GM04503 (cell line): ENCODE data around the gene FZD8.

ENCODE experiments used
- DNase-seq: peaks from one replicate; pipeline ENCODE4 v3.0.0-alpha.2; 2012; ENCODE audit warnings: low read depth

The FZD8 gene

GRCh38 chr10:35640951-35641675, 983 bp downstream of the FZD8 start:
- no peak for DNase-seq

GRCh38 chr10:35640474-35640873, 1.6 kb downstream of the FZD8 start:
- no peak for DNase-seq

GRCh38 chr10:35639728-35640401, 2.2 kb downstream of the FZD8 start:
- DNase-seq = no peak

- no peak for DNase-seq
Measured at GRCh38 chr10:35639021-35639727, 2.9 kb downstream of the FZD8 start.

GRCh38 chr10:35638101-35638500, 4.0 kb downstream of the FZD8 start:
- no peak for DNase-seq

- DNase-seq = no peak
Measured at GRCh38 chr10:35637462-35637861, 4.6 kb downstream of the FZD8 start.

- no peak for DNase-seq
Measured at GRCh38 chr10:35636956-35637355, 5.1 kb downstream of the FZD8 start.

- DNase-seq = no peak
Measured at GRCh38 chr10:35635576-35635975, 6.5 kb downstream of the FZD8 start.

- no peak for DNase-seq
Measured at GRCh38 chr10:35633006-35633980, 8.8 kb downstream of the FZD8 start.

GRCh38 chr10:35632027-35632426, 10.1 kb downstream of the FZD8 start:
- no peak for DNase-seq

- DNase-seq = no peak
Measured at GRCh38 chr10:35631404-35631803, 10.7 kb downstream of the FZD8 start.

GRCh38 chr10:35626971-35627507, 15.1 kb downstream of the FZD8 start:
- no peak for DNase-seq

GRCh38 chr10:35614312-35614711, 27.8 kb downstream of the FZD8 start:
- DNase-seq = no peak

- no peak for DNase-seq
Measured at GRCh38 chr10:35613597-35614226, 28.4 kb downstream of the FZD8 start.

- DNase-seq = no peak
Measured at GRCh38 chr10:35613107-35613440, 29.0 kb downstream of the FZD8 start.

GRCh38 chr10:35612385-35613106, 29.6 kb downstream of the FZD8 start:
- no peak for DNase-seq

GRCh38 chr10:35611750-35612149, 30.3 kb downstream of the FZD8 start:
- no peak for DNase-seq

GRCh38 chr10:35608328-35608672, 33.8 kb downstream of the FZD8 start:
- DNase-seq = no peak

- no peak for DNase-seq
Measured at GRCh38 chr10:35607475-35608327, 34.4 kb downstream of the FZD8 start.

- DNase-seq = peak; percentile 15
Measured at GRCh38 chr10:35606430-35606829, 35.7 kb downstream of the FZD8 start.
